Measurements from ENCODE around the gene PRRT2.
A peak's percentile ranks its signal among the peaks of the same experiment; 100 is the strongest.

The PRRT2 gene

GRCh38 chr16:29818082-29818481, 6.1 kb downstream of the PRRT2 start:
- no peak for TF ChIP-seq CTCF (IDR thresholded peaks at IDR 0.05; ENCODE audit: borderline replicate concordance, control extremely low read depth, extremely low read depth, insufficient read depth, missing control alignments)
- in situ Hi-C loops (cut with MboI; ENCODE audit: low sequenced_read_pairs, unreplicated experiment): no loop called here

DNA sequence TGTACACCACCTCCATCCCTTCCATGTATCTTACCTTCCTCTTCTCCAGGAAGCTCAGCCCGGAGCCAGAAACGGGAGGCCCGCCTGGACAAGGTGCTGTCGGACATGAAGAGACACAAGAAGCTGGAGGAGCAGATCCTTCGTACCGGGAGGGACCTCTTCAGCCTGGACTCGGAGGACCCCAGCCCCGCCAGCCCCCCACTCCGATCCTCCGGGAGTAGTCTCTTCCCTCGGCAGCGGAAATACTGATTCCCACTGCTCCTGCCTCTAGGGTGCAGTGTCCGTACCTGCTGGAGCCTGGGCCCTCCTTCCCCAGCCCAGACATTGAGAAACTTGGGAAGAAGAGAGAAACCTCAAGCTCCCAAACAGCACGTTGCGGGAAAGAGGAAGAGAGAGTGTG, 7.5 kb downstream of the PRRT2 start:
- TF ChIP-seq CTCF (IDR thresholded peaks at IDR 0.05; ENCODE audit: borderline replicate concordance, control extremely low read depth, extremely low read depth, insufficient read depth, missing control alignments): no peak
- no peak for DNase-seq (ENCODE audit: low spot score)
- in situ Hi-C loops (cut with MboI; ENCODE audit: low sequenced_read_pairs, unreplicated experiment): no loop called here

More at GRCh38 chr16:29818082-29818481, 6.1 kb downstream of the PRRT2 start:
- no peak for DNase-seq (ENCODE audit: low spot score)

DNA sequence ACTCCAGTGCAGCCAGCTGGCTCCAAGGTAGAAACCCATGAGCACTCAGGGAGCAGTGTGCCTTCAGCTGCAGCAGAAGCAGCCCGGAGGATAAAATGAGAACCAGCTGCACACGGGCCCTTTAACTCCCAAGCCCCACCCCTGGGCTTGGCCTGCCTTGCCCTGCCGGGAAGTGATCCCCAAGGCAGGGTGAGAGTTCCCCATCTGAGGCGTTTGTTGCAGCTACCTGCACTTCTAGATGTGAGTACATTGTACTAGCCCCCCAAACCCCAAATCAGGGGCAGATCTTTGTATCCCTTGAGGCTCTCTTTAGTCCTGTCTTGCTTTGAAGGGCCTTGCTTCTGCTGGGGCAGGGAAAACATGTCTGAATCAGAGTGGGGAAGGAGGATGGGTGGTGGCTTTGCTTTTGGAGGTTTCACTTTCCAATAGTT, 8.3 kb downstream of the PRRT2 start, which contains the start of gene MVP:
Gene MVP, plus strand, starts transcription at position 192 of the 431 bp plus-strand sequence. CDS start 10,088 bp downstream, outside the sequence.
- in situ Hi-C loops (cut with MboI; ENCODE audit: low sequenced_read_pairs, unreplicated experiment): no loop called here
- peak; percentile 71 for DNase-seq (ENCODE audit: low spot score)
- no peak for TF ChIP-seq CTCF (IDR thresholded peaks at IDR 0.05; ENCODE audit: borderline replicate concordance, control extremely low read depth, extremely low read depth, insufficient read depth, missing control alignments)

GRCh38 chr16:29820730-29821642, 9.0 kb downstream of the PRRT2 start:
- in situ Hi-C loops (cut with MboI; ENCODE audit: low sequenced_read_pairs, unreplicated experiment): no loop called here
- peak; percentile 75 for DNase-seq (ENCODE audit: low spot score)
- TF ChIP-seq CTCF (IDR thresholded peaks at IDR 0.05; ENCODE audit: borderline replicate concordance, control extremely low read depth, extremely low read depth, insufficient read depth, missing control alignments): no peak

GRCh38 chr16:29821643-29822115, 9.7 kb downstream of the PRRT2 start:
- DNase-seq (ENCODE audit: low spot score): no peak
- in situ Hi-C loops (cut with MboI; ENCODE audit: low sequenced_read_pairs, unreplicated experiment): no loop called here
- no peak for TF ChIP-seq CTCF (IDR thresholded peaks at IDR 0.05; ENCODE audit: borderline replicate concordance, control extremely low read depth, extremely low read depth, insufficient read depth, missing control alignments)

GRCh38 chr16:29824589-29825144, 12.7 kb downstream of the PRRT2 start:
- DNase-seq (ENCODE audit: low spot score): no peak
- TF ChIP-seq CTCF (IDR thresholded peaks at IDR 0.05; ENCODE audit: borderline replicate concordance, control extremely low read depth, extremely low read depth, insufficient read depth, missing control alignments): no peak
- in situ Hi-C loops (cut with MboI; ENCODE audit: low sequenced_read_pairs, unreplicated experiment): no loop called here

Measured in GM13976 (cell line).